Endothelial cell of umbilical vein (primary cell): ENCODE measurements around the gene SMIM41.

Experiments used
- CTCF ChIP-seq, 2 donors: IDR thresholded peaks; 1 replicate in 1 of 2; 2 replicates in 1 of 2; pipeline ENCODE4 v1.5.1; 2011; ENCODE audit warnings: low read length in 2 of 2, mild to moderate bottlenecking in 2 of 2, moderate library complexity in 2 of 2, control low read depth in 1 of 2, inconsistent platforms in 1 of 2, low read depth in 1 of 2; ENCODE audit not compliant: insufficient read depth in 1 of 2; ENCODE audit errors: extremely low read depth in 1 of 2
- JUN ChIP-seq: IDR thresholded peaks from 2 replicates; pipeline ENCODE4 v1.6.1; 2011; ENCODE audit warnings: borderline replicate concordance, low read depth; ENCODE audit not compliant: insufficient read length, insufficient read depth
- POLR2A ChIP-seq: IDR thresholded peaks from 2 replicates; pipeline ENCODE4 v1.6.1; 2012; ENCODE audit warnings: low read depth, mild to moderate bottlenecking, control low read depth, low read length

- TF ChIP-seq POLR2A (no peak), JUN (no peak), CTCF (IDR thresholded peaks at IDR 0.05; ENCODE audit: extremely low read depth in 1 of 2, insufficient read depth in 1 of 2, low read depth in 1 of 2, low read length in 2 of 2) (no peak)
These were observed 12.5 kb upstream of the SMIM41 start for GRCh38 chr12:52067081-52067374.
